GM18519 (cell line): ENCODE results near the gene TECR.

Source experiments
- ATAC-seq: cut with Tn5 transposase; IDR thresholded peaks from one replicate; pipeline ENCODE4 v1.9.1; 2021; ENCODE audit warnings: mild to moderate bottlenecking, moderate library complexity; ENCODE audit not compliant: unreplicated experiment, low FRiP score

TECR gene

GRCh38 chr19:14507704-14508542 lies 21.5 kb upstream of the TECR start:
- ATAC-seq: no peak

- ATAC-seq: no peak
Observed at GRCh38 chr19:14510311-14511228, 18.8 kb upstream of the TECR start.

GRCh38 chr19:14511229-14511593 lies 18.2 kb upstream of the TECR start:
- ATAC-seq: no peak

GRCh38 chr19:14512406-14512961 lies 16.9 kb upstream of the TECR start:
- ATAC-seq: no peak

- no peak for ATAC-seq
Observed at GRCh38 chr19:14514215-14514863, 15.1 kb upstream of the TECR start.

- ATAC-seq: no peak
Observed at GRCh38 chr19:14515501-14516047, 13.8 kb upstream of the TECR start.

GRCh38 chr19:14516048-14516534 lies 13.3 kb upstream of the TECR start:
- ATAC-seq: no peak

- no peak for ATAC-seq
Observed at GRCh38 chr19:14516746-14517438, 12.5 kb upstream of the TECR start.

- ATAC-seq: no peak
Observed at GRCh38 chr19:14517446-14517839, 12.0 kb upstream of the TECR start.

- peak; percentile 38 for ATAC-seq
Observed at GRCh38 chr19:14517840-14518505, 11.4 kb upstream of the TECR start, which contains the start of gene DNAJB1. Gene DNAJB1, minus strand, starts transcription at chr19:14518397. Its CDS starts 48 bp downstream, at chr19:14518349.

- no peak for ATAC-seq
Observed at GRCh38 chr19:14519245-14519859, 10.0 kb upstream of the TECR start.

GRCh38 chr19:14519860-14520407 lies 9.5 kb upstream of the TECR start:
- ATAC-seq: no peak

GRCh38 chr19:14520543-14520942 lies 8.9 kb upstream of the TECR start:
- ATAC-seq: no peak

GRCh38 chr19:14525729-14526128 lies 3.7 kb upstream of the TECR start:
- no peak for ATAC-seq

- ATAC-seq: no peak
Observed at GRCh38 chr19:14526423-14526822, 3.0 kb upstream of the TECR start.

- ATAC-seq: no peak
Observed at GRCh38 chr19:14528419-14529253, 758 bp upstream of the TECR start.

GRCh38 chr19:14530005-14530348 lies 583 bp downstream of the TECR start:
- ATAC-seq: no peak

- ATAC-seq: no peak
Observed at GRCh38 chr19:14530506-14530905, 1.1 kb downstream of the TECR start.
